Stimulated activated CD4-positive, alpha-beta T cell treated with anti-CD3 and anti-CD28 coated beads, Interleukin-15, amount 100 ng/mL, for 24 hours (primary cell): Measurements from ENCODE around the gene PPP1R13B.
"Not testable (repeated sequence)": the region's sequence is repeated elsewhere in the genome, so short reads cannot be mapped to it uniquely, and the experiment has no call there.

Experiments
- DNase-seq: peaks from one replicate; pipeline ENCODE4 v3.0.0-alpha.2; 2020

Gene PPP1R13B

DNA sequence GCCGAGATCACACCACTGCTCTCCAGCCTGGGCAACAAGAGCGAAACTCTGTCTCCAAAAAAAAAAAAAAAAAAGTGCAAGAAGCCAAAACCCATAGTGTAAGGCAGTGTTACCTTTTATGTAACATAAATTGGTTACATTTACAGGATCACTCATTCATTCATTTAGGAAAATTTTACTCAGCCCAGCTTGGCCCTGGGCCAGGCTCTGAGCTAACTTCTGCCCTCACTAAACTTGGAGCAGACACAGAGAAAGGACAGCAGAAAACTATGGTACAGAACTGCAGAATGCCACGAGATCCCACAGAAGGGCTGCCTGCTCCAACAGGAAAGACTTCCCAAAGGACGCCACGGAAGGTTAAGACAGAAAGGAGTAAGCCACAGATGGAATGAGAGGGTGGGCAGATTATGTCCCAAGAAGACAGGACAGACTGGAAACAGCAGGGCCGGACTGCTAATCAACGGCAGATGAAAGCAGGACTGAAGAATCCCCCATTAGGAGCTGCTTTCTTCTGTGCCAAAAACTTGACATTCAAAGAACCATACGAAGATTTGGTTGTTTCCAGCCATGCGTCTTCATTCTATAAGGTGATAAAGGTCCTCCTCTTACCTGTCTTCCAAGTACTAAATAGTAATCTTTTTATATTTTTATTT lies 18.9 kb downstream of the PPP1R13B start:
- DNase-seq = peak; percentile 38

DNA sequence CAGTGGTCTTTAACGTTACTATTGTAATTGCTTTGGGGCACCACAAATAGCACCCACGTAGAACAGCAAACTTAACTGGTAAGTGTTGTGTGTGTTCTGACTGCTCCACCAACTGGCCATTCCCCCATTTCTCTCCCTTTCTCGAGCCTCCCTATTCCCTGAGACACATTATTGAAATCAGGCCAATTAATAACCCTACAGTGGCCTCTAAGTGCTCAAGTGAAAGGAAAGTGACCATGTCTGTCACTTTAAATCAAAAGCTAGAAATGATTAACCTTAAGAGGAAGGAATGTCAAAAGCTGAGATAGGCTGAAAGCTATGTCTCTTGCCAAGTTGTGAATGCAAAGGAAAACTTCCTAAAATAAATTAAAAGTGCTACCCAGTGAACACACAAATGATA lies 22.3 kb downstream of the PPP1R13B start:
- no peak for DNase-seq

GRCh38 chr14:103820908-103821307 lies 26.5 kb downstream of the PPP1R13B start:
- DNase-seq = no peak

- DNase-seq = no peak
These were observed 27.0 kb downstream of the PPP1R13B start for GRCh38 chr14:103820382-103820781.

GRCh38 chr14:103819503-103820307 lies 27.7 kb downstream of the PPP1R13B start:
- DNase-seq = no peak

- DNase-seq = no peak
These were observed 28.5 kb downstream of the PPP1R13B start for GRCh38 chr14:103818870-103819269.

DNA sequence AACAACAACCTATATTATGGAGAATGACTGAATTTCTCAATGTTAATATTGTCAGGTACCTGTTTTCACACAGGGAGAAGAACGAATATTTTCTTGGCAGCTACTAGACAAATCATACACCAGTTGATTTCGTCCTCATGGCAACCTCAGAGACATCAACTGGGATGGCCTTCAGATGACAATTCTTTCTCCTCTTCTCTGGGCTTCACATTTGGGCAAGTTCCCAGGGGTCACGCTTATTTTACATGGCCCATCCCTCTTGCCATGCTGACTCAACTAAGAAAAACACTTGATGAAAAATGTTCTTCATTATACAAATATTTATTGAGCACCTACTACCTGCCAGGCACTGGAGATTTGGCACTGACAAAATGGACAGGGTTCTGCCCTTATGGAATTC lies 29.0 kb downstream of the PPP1R13B start:
- DNase-seq = no peak

GRCh38 chr14:103817595-103817994 lies 29.8 kb downstream of the PPP1R13B start:
- no peak for DNase-seq

DNA sequence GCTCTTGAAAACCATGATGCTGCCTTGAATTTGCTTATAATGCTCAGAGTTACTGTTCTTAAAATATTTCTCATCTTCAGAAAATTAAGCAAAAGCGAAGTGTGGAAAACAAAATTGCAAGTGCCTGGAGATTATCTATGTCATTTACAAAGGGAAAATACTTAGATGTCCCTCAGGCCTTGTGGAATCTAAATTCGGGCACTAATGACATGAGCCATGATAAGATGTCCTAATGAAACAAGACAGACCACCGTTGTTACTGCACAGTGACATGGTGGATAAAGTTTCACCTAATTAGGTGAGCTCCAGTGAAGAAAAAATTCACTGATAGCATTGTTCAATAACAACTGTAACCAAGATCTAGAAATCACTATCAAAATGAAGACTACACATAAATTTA lies 30.4 kb downstream of the PPP1R13B start:
- DNase-seq = no peak

GRCh38 chr14:103815253-103815652 lies 32.1 kb downstream of the PPP1R13B start:
- no peak for DNase-seq

GRCh38 chr14:103811189-103811588 lies 36.2 kb downstream of the PPP1R13B start:
- no peak for DNase-seq

DNA sequence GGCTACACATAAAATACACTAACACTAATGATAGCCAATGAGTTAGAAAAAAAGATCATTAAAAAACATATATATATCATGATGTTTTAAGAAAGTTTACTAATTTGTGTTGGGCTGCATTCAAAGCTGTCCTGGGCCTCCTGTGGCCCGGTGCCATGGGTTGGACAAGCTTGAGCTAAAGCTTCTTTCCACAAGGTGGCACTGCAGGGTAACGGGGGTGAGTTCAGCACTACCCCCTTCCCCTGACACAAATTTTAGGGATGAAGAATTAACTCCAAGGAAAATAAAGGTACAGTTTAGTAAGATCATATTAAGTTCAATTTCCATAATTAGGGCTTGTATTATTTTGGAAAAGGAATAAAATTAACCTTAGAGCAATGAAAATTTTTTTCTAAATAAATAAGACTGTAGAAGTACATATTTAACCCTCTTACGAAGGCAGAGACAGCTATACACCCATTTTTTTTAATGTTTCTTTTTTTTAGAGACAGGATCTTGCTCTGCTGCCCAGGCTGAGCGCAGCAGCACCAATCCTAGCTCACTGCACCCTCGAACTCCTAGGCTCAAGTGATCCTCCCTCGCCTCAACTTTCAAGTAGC lies 38.9 kb downstream of the PPP1R13B start:
- DNase-seq = peak; percentile 78

DNA sequence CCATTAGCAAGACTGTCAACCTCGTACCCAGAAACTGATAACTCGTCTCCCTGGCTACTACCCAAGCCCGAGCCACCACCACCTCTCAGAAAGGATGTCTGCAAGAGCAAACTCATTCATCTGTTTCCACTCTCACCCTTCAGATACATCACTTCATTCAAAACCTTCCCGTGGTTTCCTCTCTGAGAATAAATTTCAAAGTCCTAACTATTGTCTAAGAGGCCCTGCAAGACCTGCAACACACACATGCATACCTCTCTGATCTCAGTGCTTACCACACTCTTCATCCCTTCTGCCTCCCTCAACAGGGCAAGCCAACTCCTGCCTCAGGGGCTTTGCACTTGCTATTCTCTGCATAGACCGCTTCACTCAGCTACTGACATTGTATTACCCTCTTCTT lies 40.6 kb downstream of the PPP1R13B start:
- DNase-seq = no peak

GRCh38 chr14:103805708-103806107 lies 41.7 kb downstream of the PPP1R13B start:
- no peak for DNase-seq

DNA sequence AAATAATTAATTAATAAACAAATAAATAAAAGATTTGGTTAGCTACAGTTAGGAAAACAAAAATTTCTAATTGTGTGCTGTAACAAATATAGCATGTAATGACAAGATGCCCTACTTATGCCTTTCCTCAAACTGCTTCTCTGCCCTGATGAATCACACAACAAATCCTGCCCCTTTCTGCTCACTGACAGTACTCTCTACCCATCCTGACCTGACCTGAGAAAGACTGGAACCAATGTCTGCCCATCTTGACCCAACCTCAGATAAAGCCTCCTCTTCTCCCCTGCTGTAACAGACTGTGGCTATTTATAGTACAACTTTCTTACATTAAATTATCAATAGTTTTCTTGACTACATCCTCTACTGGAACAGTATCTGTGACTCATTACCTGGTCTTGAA lies 43.7 kb downstream of the PPP1R13B start:
- DNase-seq = no peak

DNA sequence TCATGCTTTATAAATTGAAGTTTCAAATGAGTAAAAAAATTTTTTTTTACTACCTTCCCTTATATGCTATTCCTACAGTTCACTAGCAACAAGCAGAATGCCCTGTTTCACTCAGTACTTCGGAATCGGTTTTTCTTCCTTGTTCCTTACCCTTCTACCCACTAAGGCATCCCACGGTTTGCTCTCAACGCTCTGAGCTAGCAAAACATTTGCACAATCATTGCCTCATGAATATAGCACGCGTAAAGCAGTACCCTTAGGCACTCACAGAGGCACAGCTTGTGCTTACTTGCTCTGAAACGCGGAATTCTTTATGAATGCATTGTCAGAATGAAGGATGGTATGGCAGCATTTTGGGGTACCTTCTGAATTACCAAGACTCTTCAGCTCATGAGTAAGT lies 45.0 kb downstream of the PPP1R13B start:
- no peak for DNase-seq

DNA sequence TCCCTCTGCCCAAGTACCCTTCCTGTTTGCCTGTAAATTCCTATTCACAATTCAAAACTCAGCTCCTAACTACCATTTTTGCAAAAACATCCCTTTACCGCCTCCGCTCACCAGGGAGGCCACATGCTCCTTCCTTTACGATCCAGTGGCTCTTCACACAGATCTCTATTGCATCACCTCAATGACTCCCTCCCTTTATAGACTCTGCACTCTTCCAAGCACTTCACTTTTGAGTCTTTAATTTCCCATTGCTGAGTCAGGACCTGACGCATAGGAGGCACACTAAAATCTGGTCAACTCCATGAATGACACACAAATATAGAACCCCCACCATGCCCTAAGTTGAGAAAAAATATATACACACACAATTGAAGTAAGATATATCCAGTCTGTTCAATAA lies 45.9 kb downstream of the PPP1R13B start:
- DNase-seq = no peak

GRCh38 chr14:103793192-103793591 lies 54.2 kb downstream of the PPP1R13B start:
- not testable (repeated sequence) for DNase-seq

DNA sequence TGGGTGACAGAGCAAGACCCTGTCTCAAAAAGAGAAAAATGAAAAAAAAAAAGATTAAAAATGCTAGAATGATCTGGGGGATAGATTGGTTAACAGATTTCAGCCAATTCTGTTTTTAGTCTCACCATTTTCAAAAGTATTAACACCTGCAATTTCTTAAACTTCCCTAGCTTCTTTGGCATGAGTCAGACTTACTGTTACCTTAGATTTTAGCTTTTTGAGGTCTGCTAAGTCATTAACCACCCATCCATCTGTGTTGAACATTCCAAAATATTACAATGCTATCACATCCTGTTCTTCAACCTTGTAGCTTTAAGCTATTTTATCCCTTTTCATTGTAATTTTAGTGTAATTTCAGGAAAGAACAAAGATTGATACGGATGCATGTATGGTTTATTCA lies 59.3 kb downstream of the PPP1R13B start:
- DNase-seq = no peak

DNA sequence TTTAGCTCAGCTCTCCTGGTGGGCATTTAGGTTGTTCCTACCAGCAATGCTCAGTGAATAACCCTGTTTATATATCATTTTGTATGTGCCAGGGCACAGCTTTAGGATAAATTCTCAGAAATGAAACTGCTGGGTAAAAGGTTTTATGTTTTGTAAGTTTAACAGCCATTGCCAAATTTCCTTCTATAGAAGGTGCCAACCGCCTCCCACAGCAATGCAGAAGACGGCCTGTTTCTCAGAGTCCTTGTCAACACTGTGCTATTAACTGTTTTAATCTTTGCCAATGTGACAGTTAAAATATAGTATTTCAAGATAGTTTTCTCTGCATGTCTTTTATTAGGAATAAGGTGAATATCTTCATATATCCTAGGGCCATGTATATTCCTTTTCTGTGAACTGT lies 65.0 kb downstream of the PPP1R13B start:
- DNase-seq = no peak

DNA sequence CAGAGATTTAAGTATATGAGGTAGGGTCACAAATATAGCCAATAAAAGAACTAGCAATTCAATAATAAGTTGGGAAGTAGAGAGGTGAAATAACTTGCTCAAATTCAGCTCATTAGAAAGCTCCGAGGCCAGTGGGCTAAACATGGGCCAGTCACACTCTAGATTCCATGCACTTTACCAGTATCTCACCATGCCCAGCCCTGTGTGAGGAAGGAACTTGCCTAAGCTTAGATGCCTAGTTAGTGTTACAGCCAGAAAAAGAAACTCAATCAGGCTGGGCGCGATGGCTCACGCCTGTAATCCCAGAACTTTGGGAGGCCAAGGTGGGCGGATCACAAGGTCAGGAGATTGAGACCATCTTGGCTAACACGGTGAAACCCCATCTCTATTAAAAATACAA lies 71.1 kb downstream of the PPP1R13B start:
- DNase-seq = not testable (repeated sequence)

DNA sequence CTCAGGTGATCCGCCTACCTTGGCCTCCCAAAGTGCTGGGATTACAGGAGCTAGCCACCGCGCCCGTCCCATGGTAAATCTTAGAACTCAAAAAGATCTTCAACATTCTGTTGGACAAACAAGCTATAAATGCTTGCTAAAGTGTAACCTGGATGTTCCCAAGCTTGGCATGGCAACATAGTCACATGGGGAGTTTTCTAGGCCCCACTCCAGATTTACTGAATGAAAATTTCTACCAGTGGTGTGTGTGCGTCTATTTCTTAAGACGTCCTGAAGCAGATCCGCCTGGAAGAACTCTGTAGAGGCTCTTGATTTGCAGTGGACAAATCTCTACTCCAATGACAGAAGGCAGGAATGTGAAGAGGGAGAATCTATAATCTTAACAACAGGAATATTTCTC lies 71.9 kb downstream of the PPP1R13B start:
- DNase-seq = no peak

GRCh38 chr14:103773521-103773920 lies 73.9 kb downstream of the PPP1R13B start:
- DNase-seq = no peak

DNA sequence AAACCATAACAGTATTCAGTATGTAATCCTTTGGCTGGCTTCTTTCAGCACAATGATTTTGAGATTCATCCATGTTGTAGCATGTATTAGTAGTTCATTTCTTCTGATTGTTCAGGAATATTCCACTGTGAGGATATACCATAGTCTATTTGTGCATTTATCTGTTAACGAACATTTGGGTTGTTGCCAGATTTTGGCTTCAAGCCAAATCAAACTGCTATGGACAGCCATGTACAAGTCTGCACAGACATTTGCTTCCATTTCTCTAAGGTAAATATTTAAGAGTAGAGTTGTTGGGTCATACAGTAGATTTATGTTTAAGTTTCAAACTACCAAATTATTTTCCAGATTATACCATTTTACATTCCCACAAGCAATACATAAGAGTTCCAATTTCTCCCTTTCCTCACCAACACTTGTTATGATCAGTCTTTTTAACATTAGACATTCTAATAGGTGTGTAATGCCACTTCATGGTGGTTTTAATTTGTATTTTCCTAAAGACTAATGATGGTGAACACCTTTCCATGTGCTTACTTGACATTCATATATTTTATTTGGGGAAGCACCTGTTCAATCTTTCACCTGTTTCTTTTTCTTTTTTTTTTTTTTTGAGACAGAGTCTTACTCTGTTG lies 75.2 kb downstream of the PPP1R13B start:
- no peak for DNase-seq
